T-helper 22 cell (primary cell): ENCODE measurements around the gene GNL1.
A peak's percentile ranks its signal among the peaks of the same experiment; 100 is the strongest.

Experiments
- DNase-seq: peaks from one replicate; pipeline ENCODE4 v3.0.0-alpha.2; 2020; ENCODE audit warnings: low read depth

GNL1 gene

GRCh38 chr6:30568245-30568644 is 12.0 kb upstream of the GNL1 start:
- DNase-seq, result no peak

GRCh38 chr6:30565772-30566171 is 9.5 kb upstream of the GNL1 start:
- no peak for DNase-seq

- no peak for DNase-seq
Measured at GRCh38 chr6:30564114-30564513, 7.8 kb upstream of the GNL1 start.

- no peak for DNase-seq
Measured at GRCh38 chr6:30562470-30563425, 6.5 kb upstream of the GNL1 start.

GRCh38 chr6:30560930-30561329 is 4.6 kb upstream of the GNL1 start:
- no peak for DNase-seq

GRCh38 chr6:30557683-30557981 is 1.3 kb upstream of the GNL1 start:
- DNase-seq, result no peak

GRCh38 chr6:30556906-30557682 is 805 bp upstream of the GNL1 start, which contains the start of gene PRR3:
PRR3 (plus strand) TSS chr6:30557295; CDS start chr6:30557345, 50 bp downstream.
- peak; percentile 83 for DNase-seq

- DNase-seq, result no peak
Measured at GRCh38 chr6:30555816-30556065, 548 bp downstream of the GNL1 start.

GRCh38 chr6:30554962-30555815 is 1.1 kb downstream of the GNL1 start:
- DNase-seq, result peak; percentile 7

- no peak for DNase-seq
Measured at GRCh38 chr6:30554404-30554803, 1.9 kb downstream of the GNL1 start.

- DNase-seq, result no peak
Measured at GRCh38 chr6:30548375-30548774, 7.9 kb downstream of the GNL1 start.

- no peak for DNase-seq
Measured at GRCh38 chr6:30547454-30547853, 8.8 kb downstream of the GNL1 start.

- no peak for DNase-seq
Measured at GRCh38 chr6:30544666-30545272, 11.5 kb downstream of the GNL1 start.

GRCh38 chr6:30543821-30544220 is 12.5 kb downstream of the GNL1 start:
- DNase-seq, result no peak

GRCh38 chr6:30542915-30543314 is 13.4 kb downstream of the GNL1 start:
- no peak for DNase-seq

- peak; percentile 19 for DNase-seq
Measured at GRCh38 chr6:30542404-30542725, 13.9 kb downstream of the GNL1 start.

GRCh38 chr6:30541515-30542403 is 14.5 kb downstream of the GNL1 start:
- peak; percentile 59 for DNase-seq

- no peak for DNase-seq
Measured at GRCh38 chr6:30537931-30538330, 18.4 kb downstream of the GNL1 start.

- no peak for DNase-seq
Measured at GRCh38 chr6:30533460-30534294, 22.6 kb downstream of the GNL1 start.

- DNase-seq, result no peak
Measured at GRCh38 chr6:30530014-30530413, 26.3 kb downstream of the GNL1 start.
